NCI-H1048 (cell line): Measurements from ENCODE around the gene TMPRSS4.

Source experiments
- DNase-seq: peaks from one replicate; lab custom pipeline; 2025; lab: John Stamatoyannopoulos, UW

TMPRSS4 gene

GRCh38 chr11:118153976-118154375 lies 77.1 kb downstream of the TMPRSS4 start:
- DNase-seq: no peak

- no peak for DNase-seq
Measured at GRCh38 chr11:118154641-118155040, 77.8 kb downstream of the TMPRSS4 start.

DNA sequence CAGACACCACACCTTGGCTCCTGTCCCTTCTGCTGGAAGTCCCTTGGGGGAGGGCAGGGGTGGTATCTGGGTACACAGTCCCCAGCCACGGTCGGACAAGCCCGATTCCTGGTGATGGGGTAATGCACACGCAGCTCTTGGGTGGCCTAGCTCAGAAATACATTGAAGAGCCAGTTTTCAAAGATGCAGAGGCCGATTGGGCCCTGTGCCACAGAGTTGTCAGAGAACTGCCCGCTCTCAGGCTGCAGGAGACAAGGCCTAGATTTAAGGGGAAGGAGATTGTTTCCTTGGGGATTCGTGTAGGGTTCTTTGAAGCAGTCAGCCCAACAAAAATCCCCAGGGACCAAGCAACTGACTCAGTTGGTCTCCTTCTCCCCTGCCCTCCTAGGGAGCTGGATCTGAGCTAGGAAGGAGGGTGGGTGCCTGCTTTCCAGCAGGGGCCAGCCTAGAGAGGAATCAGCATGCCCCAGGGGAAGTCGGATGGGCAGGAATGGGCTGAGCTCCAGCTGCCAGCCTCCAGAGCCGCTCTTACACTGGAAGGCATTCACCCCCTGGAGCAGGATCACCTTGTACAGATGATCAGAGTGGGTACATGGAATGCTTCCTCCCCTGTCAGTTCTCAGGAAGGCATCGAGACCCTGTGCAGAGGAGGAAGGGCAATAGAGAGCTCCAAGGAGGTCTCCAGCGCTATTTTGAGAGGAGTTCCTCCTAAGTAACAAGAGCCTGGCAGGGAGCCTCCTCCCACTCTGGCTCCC lies 79.1 kb downstream of the TMPRSS4 start:
- no peak for DNase-seq

- DNase-seq: no peak
Measured at GRCh38 chr11:118156531-118157185, 79.8 kb downstream of the TMPRSS4 start.

DNA sequence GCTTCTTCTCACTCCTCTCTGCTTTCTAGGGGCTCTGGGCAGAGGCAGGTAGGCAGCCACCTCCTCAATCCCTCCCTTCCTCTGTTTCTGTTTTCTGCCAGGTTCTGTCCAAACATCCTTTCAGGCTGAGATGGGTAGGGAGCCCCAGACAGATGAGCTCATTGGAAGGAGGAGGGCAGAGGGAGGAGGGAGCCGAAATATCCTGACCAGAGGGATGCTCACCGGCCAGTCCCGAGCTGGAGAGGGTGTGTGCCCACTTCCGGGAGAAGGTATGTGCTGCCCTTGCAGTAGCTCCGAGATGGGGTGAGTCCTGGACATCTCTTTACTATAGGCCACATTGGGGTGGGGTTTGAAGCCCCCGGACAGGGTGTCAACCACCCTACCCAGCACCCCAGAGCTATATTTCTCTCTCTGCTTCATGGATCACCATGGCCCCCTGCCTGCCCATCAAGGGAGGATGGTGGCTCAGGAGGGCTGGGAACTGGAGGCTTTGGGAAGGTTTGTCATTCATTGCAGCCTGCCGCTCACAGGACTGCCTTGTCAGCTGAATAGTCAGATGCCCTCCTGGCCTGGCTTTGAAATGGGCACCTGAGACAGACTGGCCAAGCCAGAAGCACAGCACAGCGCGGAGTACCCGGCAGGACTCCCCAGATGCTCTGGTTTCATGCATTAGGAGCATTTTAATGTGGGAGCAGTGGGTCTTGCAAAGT lies 80.5 kb downstream of the TMPRSS4 start:
- DNase-seq: no peak

- DNase-seq: no peak
Measured at GRCh38 chr11:118161786-118162185, 84.9 kb downstream of the TMPRSS4 start.

GRCh38 chr11:118162846-118163245 lies 86.0 kb downstream of the TMPRSS4 start:
- no peak for DNase-seq

DNA sequence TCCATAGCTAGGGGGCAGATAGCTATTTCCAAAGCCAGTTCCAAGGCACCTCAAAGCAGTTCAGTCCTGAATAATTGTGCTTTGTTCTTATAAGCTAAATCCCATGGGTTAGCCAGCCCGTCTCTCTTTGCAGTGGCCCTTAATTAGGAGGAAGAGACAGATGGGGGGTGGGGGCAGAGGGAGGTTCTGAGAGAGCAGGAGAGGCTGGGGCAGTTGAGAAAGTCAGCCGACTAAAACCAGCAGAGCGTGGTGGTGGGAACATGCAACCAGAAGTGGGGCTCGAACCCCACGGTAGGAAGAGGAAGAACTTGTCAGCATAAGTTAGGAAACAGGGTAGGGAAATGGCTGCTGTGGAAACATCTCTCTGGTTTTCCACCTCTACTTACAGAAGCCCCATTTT lies 86.6 kb downstream of the TMPRSS4 start:
- no peak for DNase-seq

DNA sequence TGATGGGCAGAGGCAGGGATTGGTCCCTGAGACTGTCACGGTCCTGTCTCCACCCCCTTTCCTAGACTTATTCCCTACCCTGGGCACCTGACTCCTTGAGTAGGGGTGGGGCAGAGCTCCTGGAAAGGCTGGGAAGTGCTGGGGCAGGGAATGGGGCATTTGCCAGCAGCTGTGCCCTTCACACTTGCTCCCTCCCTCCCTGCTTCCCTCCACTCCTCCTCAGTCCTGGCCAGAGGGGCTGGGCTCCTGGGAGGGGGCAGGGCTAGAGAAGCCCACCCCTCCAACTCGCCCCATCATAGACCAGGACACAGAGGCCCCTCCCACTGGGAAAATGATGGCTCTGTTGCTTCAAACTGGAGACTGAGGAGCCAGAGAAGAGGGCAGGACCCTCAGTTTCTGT lies 88.0 kb downstream of the TMPRSS4 start:
- no peak for DNase-seq

GRCh38 chr11:118166641-118167040 lies 89.8 kb downstream of the TMPRSS4 start:
- no peak for DNase-seq

DNA sequence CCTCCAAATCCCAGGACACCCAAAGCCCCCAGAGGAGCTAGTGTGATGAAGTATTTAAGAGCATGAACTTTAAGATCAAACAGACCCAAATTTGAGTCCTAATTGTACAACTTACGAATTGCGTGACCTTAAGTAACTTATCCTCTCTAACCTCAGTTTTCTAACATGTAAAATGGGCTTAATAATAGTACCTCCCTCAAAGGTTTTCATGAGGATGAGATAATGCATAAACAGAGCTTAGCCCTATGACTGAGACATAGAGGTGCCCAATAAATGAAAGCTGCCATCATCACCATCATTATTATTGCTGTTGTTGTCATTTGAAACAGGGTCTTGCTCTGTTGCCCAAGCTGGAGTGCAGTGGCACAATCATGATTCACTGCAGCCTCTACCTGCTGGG lies 90.4 kb downstream of the TMPRSS4 start:
- DNase-seq: no peak

DNA sequence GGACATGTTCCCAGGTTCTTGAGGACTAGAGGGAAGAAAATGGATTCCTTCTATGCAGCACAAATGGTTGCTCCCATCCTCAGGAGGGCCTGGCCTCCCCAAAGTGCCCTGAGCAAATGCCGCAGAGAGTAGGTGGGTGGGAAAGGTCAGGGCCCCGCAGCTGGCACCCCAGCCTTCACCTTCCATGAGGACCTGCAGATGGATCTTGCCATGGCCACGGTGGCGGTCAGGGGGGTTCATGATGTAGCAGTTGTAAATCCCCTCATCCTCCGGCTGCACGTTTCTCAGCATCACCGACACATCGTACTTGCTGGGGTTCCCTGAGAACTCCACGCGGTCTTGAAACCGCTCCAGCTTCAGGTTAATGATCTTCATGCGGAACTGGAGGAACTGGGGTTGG lies 91.0 kb downstream of the TMPRSS4 start:
- no peak for DNase-seq

- no peak for DNase-seq
Measured at GRCh38 chr11:118168316-118168715, 91.4 kb downstream of the TMPRSS4 start.

DNA sequence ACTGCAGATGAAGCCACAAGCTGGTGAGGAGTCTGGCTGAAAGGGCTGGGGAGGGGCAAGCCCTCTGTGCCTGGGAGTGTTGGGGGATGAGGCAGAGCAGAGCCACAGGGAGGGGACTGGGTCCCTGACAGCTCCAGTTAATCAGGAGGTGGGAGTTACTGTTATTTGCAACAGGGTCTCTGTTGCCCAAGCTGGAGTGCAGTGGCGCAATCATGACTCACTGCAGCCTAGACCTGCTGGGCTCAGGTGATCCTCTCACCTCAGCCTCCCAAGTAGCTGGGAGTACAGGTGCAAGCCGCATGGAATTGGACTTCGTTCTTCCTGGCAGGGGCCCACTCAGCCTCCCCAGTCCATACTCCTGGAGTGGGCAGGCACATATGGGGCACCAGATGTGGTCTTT lies 91.9 kb downstream of the TMPRSS4 start:
- no peak for DNase-seq

GRCh38 chr11:118169300-118170140 lies 92.6 kb downstream of the TMPRSS4 start:
- DNase-seq: no peak

GRCh38 chr11:118170231-118170630 lies 93.4 kb downstream of the TMPRSS4 start:
- no peak for DNase-seq

GRCh38 chr11:118170882-118171268 lies 94.0 kb downstream of the TMPRSS4 start:
- DNase-seq: no peak
